ENCODE data around the gene FTCD. TPM values are rescaled to one million over a fixed set of nuclear protein-coding genes. Genes with fewer than 3 reads are reported as not detected.
A peak's percentile ranks its signal among the peaks of the same experiment; 100 is the strongest.

Gene FTCD
- total and polyA plus RNA-seq, 9 of the 15 experiments (the other 6 are each of a cell fraction or from before 2014, with no cell fraction given) = 0.11 to 1.6 (median 0.67) TPM; not detected in 5

DNA sequence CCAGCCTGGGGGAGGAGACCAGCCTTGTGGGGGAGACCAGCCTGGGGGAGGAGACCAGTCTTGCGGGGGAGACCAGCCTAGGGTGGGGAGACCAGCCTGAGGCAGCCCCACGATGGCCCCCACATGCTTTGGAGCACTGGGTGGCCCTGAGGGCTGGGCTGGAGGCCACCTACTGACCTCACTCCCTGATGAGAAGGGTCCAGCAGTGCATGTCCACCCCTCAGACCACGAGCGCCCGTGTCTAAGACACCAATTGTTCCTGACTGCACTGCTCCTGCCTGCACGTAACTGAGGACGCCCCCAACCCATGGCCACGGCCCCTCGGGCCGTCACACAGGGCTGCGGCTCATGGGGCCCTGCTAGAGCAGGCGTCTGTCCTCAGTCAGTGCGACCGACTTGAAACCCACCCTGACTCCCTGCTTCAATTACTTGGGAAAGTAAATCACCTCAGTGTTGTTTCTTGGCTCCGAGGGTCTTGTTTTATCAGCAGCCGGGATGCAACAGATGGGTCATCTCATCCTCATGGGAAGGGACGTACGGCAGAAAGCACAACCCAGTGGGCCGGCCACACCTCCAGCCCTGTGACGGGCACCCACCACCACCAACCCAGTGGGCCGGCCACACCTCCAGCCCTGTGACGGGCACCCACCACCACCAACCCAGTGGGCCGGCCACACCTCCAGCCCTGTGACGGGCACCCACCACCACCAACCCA, 28.7 kb upstream of the FTCD start, which contains the start of gene SPATC1L:
Gene SPATC1L, minus strand, starts transcription at position 550 of the 715 bp plus-strand sequence. CDS start 1,643 bp downstream, outside the sequence.
- BruUV-seq (replicated peaks) = TSS peak; percentile 55
- ChIA-PET CTCF (ENCODE audit: low intra/inter-chr PET ratio) (no interaction called here), POLR2A (interaction anchor here (1.5 kb wide), 1 partner anchor 12 kb away, joined by 5 read pairs; no protein-coding TSS in a partner anchor)
- FAIRE-seq = peak; percentile 11
- in situ Hi-C loops (cut with MboI) = no loop called here
- Histone ChIP-seq H3K4me2 (ENCODE audit: insufficient read depth, low read length) (peak within 1 kb of the TSS; percentile 100), H4K20me1 (replicated peaks; ENCODE audit: control insufficient read depth, insufficient read depth, low read length) (no peaks in the 10 kb centered on the region), H3K9me1 (ENCODE audit: control insufficient read depth, insufficient read depth, low read length) (peaks cover 5% of the 10 kb centered on the region), H3K36me3 (ENCODE audit: control insufficient read depth, insufficient read depth, low read length) (peaks cover 44% of the 10 kb centered on the region; the same call in 2 of the 3 replicates), H3K27ac (ENCODE audit: extremely low read depth, low read depth, low read length) (peak within 1 kb of the TSS; percentile 90), H2AFZ (ENCODE audit: low read depth, low read length) (peak within 1 kb of the TSS; percentile 96), H3K27me3 (ENCODE audit: control insufficient read depth in 2 of 2, insufficient read depth in 2 of 2, low read length in 2 of 2) (no peaks in the 10 kb centered on the region), H3K9ac (ENCODE audit: insufficient read depth in 1 of 2, low read depth in 2 of 2, low read length in 2 of 2) (peak within 1 kb of the TSS; percentile 92), H3K9me3 (replicated peaks; ENCODE audit: control insufficient read depth, insufficient read depth, low read depth, low read length) (no peaks in the 10 kb centered on the region), H3K4me3 (peak within 1 kb of the TSS; percentile 88), H3K4me1 (replicated peaks in 1 of 2; ENCODE audit: control insufficient read depth in 2 of 2, insufficient read depth in 2 of 2, low read length in 2 of 2) (peaks cover 62 to 82% of the 10 kb centered on the region in 2 experiments), H3K79me2 (ENCODE audit: control insufficient read depth, insufficient read depth, low read length) (peaks cover 48% of the 10 kb centered on the region)
- peak; percentile 71 to 85 (median 75) for DNase-seq (ENCODE audit: extremely low read depth in 1 of 4, low spot score in 3 of 4)
- intact Hi-C loops (cut with micrococcal nuclease) = no loop called here
- ATAC-seq = peak; percentile 79
- WGBS (ENCODE audit: insufficient coverage, low coverage, missing lambda C conversion rate) = under 1% methylated on average over 20 of the region's 24 CpGs
- TF ChIP-seq CXXC5 (CRISPR knock-in tag; IDR thresholded peaks at IDR 0.05) (no peak), TFAM (CRISPR knock-in tag; conservative IDR thresholded peaks at IDR 0.05) (no peak), SIN3A (IDR thresholded peaks at IDR 0.05; ENCODE audit: borderline replicate concordance in 2 of 2, control insufficient read depth in 1 of 2, low read depth in 2 of 2, low read length in 2 of 2) (peak in 1 of 2 experiments; percentile 8; a peak in 1 of 4 replicates), ZBTB17 (CRISPR knock-in tag; IDR thresholded peaks at IDR 0.05) (no peak), MTF1 (CRISPR knock-in tag; IDR thresholded peaks at IDR 0.05; ENCODE audit: borderline replicate concordance) (no peak), ZNF584 (CRISPR knock-in tag; IDR thresholded peaks at IDR 0.05; ENCODE audit: low read depth) (no peak), SMAD2 (IDR thresholded peaks at IDR 0.05; ENCODE audit: low read depth, low read length) (no peak), EP300 (IDR thresholded peaks at IDR 0.05; ENCODE audit: low read length) (no peak), SP2 (IDR thresholded peaks at IDR 0.05; ENCODE audit: extremely low read depth, low read depth, low read length, poor library complexity, severe bottlenecking) (peak; percentile 83), NR2C1 (IDR thresholded peaks at IDR 0.05) (no peak), NR2C1 (tag; IDR thresholded peaks at IDR 0.05) (no peak), PCBP1 (IDR thresholded peaks at IDR 0.05; ENCODE audit: low read depth, low read length, poor library complexity, severe bottlenecking) (peak; percentile 72), NFXL1 (CRISPR knock-in tag; IDR thresholded peaks at IDR 0.05) (no peak)
- TF ChIP-seq, protein P1, sequence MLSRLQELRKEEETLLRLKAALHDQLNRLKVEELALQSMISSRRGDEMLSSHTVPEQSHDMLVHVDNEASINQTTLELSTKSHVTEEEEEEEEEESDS (CRISPR knock-in tag; IDR thresholded peaks at IDR 0.05) = no peak
- TF ChIP-seq, protein P2, sequence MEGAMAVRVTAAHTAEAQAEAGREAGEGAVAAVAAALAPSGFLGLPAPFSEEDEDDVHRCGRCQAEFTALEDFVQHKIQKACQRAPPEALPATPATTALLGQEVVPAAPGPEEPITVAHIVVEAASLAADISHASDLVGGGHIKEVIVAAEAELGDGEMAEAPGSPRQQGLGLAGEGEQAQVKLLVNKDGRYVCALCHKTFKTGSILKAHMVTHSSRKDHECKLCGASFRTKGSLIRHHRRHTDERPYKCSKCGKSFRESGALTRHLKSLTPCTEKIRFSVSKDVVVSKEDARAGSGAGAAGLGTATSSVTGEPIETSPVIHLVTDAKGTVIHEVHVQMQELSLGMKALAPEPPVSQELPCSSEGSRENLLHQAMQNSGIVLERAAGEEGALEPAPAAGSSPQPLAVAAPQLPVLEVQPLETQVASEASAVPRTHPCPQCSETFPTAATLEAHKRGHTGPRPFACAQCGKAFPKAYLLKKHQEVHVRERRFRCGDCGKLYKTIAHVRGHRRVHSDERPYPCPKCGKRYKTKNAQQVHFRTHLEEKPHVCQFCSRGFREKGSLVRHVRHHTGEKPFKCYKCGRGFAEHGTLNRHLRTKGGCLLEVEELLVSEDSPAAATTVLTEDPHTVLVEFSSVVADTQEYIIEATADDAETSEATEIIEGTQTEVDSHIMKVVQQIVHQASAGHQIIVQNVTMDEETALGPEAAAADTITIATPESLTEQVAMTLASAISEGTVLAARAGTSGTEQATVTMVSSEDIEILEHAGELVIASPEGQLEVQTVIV (CRISPR knock-in tag; IDR thresholded peaks at IDR 0.05; ENCODE audit: borderline replicate concordance) = no peak
- TF ChIP-seq, protein P3, sequence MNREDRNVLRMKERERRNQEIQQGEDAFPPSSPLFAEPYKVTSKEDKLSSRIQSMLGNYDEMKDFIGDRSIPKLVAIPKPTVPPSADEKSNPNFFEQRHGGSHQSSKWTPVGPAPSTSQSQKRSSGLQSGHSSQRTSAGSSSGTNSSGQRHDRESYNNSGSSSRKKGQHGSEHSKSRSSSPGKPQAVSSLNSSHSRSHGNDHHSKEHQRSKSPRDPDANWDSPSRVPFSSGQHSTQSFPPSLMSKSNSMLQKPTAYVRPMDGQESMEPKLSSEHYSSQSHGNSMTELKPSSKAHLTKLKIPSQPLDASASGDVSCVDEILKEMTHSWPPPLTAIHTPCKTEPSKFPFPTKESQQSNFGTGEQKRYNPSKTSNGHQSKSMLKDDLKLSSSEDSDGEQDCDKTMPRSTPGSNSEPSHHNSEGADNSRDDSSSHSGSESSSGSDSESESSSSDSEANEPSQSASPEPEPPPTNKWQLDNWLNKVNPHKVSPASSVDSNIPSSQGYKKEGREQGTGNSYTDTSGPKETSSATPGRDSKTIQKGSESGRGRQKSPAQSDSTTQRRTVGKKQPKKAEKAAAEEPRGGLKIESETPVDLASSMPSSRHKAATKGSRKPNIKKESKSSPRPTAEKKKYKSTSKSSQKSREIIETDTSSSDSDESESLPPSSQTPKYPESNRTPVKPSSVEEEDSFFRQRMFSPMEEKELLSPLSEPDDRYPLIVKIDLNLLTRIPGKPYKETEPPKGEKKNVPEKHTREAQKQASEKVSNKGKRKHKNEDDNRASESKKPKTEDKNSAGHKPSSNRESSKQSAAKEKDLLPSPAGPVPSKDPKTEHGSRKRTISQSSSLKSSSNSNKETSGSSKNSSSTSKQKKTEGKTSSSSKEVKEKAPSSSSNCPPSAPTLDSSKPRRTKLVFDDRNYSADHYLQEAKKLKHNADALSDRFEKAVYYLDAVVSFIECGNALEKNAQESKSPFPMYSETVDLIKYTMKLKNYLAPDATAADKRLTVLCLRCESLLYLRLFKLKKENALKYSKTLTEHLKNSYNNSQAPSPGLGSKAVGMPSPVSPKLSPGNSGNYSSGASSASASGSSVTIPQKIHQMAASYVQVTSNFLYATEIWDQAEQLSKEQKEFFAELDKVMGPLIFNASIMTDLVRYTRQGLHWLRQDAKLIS (CRISPR knock-in tag; IDR thresholded peaks at IDR 0.05) = no peak
